Nephron progenitor cell (in vitro differentiated cells): ENCODE data around the gene MAB21L1.

Experiments
- DNase-seq: peaks from one replicate; pipeline ENCODE4 v3.0.0; 2021
- H3K27ac Mint-ChIP-seq: 2 replicates; pipeline ENCODE4 v1.8.0; 2021; ENCODE audit warnings: mild to moderate bottlenecking, moderate library complexity, mixed read lengths
- H3K27me3 Mint-ChIP-seq: 2 replicates; pipeline ENCODE4 v1.8.0; 2021; ENCODE audit warnings: mild to moderate bottlenecking, low read depth, mixed read lengths; ENCODE audit not compliant: poor library complexity
- H3K36me3 Mint-ChIP-seq: 2 replicates; pipeline ENCODE4 v1.8.0; 2021; ENCODE audit warnings: low read depth, mixed read lengths
- H3K4me1 Mint-ChIP-seq: 2 replicates; pipeline ENCODE4 v1.8.0; 2021; ENCODE audit warnings: mixed read lengths
- H3K4me3 Mint-ChIP-seq: 2 replicates; pipeline ENCODE4 v1.8.0; 2021; ENCODE audit warnings: mild to moderate bottlenecking, moderate library complexity, mixed read lengths
- H3K9me3 Mint-ChIP-seq: 2 replicates; pipeline ENCODE4 v1.8.0; 2021; ENCODE audit warnings: mild to moderate bottlenecking, moderate library complexity, mixed read lengths
- TF ChIP-seq, protein P1 (sequence below): fragments of 200-600 bp; sonication (generic); IDR thresholded peaks from 2 replicates; pipeline ENCODE4 v1.5.0; 2021; ENCODE audit warnings: antibody characterized with exemption

MAB21L1 gene

DNA sequence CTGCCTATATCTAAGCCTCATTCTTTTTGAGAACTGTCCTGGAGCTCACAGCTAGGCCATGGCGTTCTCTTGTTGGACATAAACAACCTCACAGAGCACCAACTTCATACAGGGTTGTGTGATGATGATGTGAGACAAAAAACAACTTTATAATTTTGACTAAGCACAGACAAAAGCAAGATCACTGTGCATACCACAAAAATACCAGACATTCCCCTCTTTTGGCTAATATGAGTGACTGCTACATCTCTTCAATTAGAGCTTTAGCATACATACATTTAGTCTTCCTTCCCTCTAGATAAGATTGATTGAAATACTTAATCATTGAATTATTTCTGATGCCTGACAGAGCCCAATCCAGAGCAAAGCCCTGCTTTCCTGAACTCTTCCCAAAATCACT lies 8.3 kb downstream of the MAB21L1 start:
- no peak overlapping the region for H3K4me3 Mint-ChIP-seq
- TF ChIP-seq, protein P1, sequence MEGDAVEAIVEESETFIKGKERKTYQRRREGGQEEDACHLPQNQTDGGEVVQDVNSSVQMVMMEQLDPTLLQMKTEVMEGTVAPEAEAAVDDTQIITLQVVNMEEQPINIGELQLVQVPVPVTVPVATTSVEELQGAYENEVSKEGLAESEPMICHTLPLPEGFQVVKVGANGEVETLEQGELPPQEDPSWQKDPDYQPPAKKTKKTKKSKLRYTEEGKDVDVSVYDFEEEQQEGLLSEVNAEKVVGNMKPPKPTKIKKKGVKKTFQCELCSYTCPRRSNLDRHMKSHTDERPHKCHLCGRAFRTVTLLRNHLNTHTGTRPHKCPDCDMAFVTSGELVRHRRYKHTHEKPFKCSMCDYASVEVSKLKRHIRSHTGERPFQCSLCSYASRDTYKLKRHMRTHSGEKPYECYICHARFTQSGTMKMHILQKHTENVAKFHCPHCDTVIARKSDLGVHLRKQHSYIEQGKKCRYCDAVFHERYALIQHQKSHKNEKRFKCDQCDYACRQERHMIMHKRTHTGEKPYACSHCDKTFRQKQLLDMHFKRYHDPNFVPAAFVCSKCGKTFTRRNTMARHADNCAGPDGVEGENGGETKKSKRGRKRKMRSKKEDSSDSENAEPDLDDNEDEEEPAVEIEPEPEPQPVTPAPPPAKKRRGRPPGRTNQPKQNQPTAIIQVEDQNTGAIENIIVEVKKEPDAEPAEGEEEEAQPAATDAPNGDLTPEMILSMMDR: no peak
- peaks cover 45% of the 10 kb centered on the region for H3K27me3 Mint-ChIP-seq
- no peak overlapping the region for H3K27ac Mint-ChIP-seq
- no peaks in the 10 kb centered on the region for H3K9me3 Mint-ChIP-seq
- peaks cover 31% of the 10 kb centered on the region for H3K4me1 Mint-ChIP-seq
- no peak for DNase-seq
- no peaks in the 10 kb centered on the region for H3K36me3 Mint-ChIP-seq

DNA sequence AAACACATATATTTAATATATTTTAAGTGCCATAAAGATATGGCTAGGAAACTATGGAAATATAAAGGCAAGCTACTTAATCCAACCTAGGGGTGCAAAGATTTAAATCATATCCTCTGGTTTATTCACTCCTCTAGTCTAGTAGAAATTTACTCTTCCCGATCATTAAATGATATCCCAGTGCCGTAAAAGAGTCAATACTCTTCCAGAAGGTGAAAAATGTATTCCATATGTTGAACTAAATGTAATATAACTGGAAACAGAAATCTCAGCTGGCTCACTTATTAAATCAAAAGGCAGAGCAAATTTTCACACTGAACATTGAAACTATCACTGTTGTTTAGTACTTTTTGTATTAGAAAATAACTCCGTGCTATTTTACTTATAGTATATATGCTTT lies 11.1 kb downstream of the MAB21L1 start:
- H3K4me1 Mint-ChIP-seq: peaks cover 19% of the 10 kb centered on the region
- peaks cover 17% of the 10 kb centered on the region for H3K27me3 Mint-ChIP-seq
- no peak overlapping the region for H3K27ac Mint-ChIP-seq
- no peaks in the 10 kb centered on the region for H3K9me3 Mint-ChIP-seq
- TF ChIP-seq, protein P1: no peak
- no peak for DNase-seq
- no peak overlapping the region for H3K4me3 Mint-ChIP-seq
- no peaks in the 10 kb centered on the region for H3K36me3 Mint-ChIP-seq

DNA sequence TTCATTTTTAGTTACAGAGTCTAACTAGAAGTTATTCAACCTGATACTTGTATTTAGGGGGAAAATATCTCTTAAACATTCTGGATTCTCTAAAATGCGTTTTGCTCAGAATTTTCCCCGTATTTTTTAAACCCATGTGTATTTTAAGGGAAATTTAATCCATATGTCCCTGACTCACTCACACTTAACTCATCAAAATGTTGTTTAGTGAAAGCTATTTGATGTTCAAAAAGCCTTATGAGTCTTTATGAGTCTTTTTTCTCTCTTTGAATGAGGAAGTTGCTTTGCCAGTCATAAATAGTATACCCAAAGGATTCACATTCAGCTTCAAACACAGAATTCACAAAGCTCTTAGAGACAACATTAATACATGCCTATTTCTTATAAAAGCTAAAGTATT lies 16.4 kb downstream of the MAB21L1 start:
- DNase-seq: no peak
- H3K27me3 Mint-ChIP-seq: no peaks in the 10 kb centered on the region
- H3K4me1 Mint-ChIP-seq: no peaks in the 10 kb centered on the region
- TF ChIP-seq, protein P1: no peak
- no peak overlapping the region for H3K4me3 Mint-ChIP-seq
- H3K9me3 Mint-ChIP-seq: no peaks in the 10 kb centered on the region
- H3K36me3 Mint-ChIP-seq: no peaks in the 10 kb centered on the region
- no peak overlapping the region for H3K27ac Mint-ChIP-seq

DNA sequence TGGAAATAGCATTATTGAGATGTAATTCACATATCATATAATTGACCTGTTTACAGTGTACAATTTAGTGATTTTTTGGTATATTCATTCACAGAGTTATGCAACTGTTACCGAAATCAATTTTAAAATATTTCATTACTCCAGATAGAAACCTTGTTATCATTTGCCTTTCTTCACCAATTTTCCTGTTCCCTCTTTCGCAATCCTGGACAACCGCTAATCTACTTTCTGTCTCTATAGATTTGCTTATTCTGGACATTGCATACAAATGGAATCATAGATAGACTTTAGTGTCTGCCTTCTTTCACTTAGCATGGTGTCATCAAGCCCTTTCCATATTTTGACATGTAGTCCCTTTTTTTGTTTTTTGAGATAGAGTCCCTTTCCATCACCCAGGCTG lies 19.2 kb downstream of the MAB21L1 start:
- Mint-ChIP-seq H3K4me1 (no peaks in the 10 kb centered on the region), H3K27ac (no peak overlapping the region), H3K36me3 (no peaks in the 10 kb centered on the region), H3K27me3 (no peaks in the 10 kb centered on the region), H3K9me3 (no peaks in the 10 kb centered on the region), H3K4me3 (no peak overlapping the region)
- no peak for DNase-seq
- TF ChIP-seq, protein P1: no peak

DNA sequence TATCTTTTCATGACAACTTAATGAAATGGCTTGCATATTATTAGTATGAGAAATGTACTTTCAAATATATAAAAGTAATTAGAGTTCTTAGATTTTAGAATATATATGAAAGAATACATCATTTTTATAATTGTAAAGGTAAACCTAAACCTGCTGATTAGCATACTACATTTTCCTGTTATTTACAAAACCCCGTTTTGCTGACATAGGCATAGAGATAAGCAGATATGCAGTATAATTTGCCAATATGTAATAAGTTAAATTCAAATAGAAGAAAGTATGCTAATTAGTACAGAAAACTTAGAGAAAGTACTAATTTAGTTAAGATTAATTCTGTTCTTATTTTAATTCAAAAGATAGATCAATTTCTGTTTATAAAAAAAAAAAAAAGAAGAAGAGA lies 21.5 kb downstream of the MAB21L1 start:
- TF ChIP-seq, protein P1: no peak
- Mint-ChIP-seq H3K27me3 (no peaks in the 10 kb centered on the region), H3K27ac (no peak overlapping the region), H3K9me3 (no peaks in the 10 kb centered on the region), H3K4me3 (no peak overlapping the region), H3K4me1 (no peaks in the 10 kb centered on the region), H3K36me3 (no peaks in the 10 kb centered on the region)
- DNase-seq: no peak

DNA sequence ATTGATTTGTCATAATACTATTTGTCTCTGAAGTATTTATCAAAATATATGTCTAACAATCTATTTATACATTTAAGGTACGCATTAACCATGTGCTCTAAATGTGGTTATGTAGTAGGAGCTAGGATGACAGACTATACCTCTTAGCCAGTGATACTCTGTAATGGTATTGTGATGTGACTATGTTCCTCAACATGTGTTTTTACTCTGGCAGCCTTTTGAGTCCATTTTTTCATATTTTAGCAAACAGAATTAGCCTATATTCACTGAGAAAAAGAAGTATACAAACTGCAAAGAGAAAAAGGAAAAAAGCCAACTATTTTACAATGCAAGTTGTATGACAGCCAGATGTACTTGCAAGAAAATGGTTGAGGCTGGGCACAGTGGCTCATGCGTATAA lies 26.7 kb downstream of the MAB21L1 start:
- H3K36me3 Mint-ChIP-seq: no peaks in the 10 kb centered on the region
- H3K27me3 Mint-ChIP-seq: no peaks in the 10 kb centered on the region
- H3K9me3 Mint-ChIP-seq: no peaks in the 10 kb centered on the region
- no peak overlapping the region for H3K4me3 Mint-ChIP-seq
- DNase-seq: no peak
- H3K27ac Mint-ChIP-seq: no peak overlapping the region
- peaks cover 4% of the 10 kb centered on the region for H3K4me1 Mint-ChIP-seq
- TF ChIP-seq, protein P1: no peak
